HepG2 (cell line): Measurements from ENCODE around the gene PDYN. TPM values are rescaled to one million over a fixed set of nuclear protein-coding genes. Genes with fewer than 3 reads are reported as not detected.

Source experiments
- AGO1 ChIP-seq: fragments of 200-400 bp; formaldehyde crosslinking; IDR thresholded peaks from 2 replicates; pipeline ENCODE4 v1.6.1; 2017; ENCODE audit warnings: mild to moderate bottlenecking, low read depth, low read length, moderate library complexity; ENCODE audit not compliant: poor library complexity, severe bottlenecking
- ARID3A ChIP-seq: IDR thresholded peaks from 2 replicates; pipeline ENCODE4 v1.6.1; 2012; ENCODE audit warnings: low read depth, low read length, improper control_type of control experiment
- CTCF ChIP-seq: sonication (generic); formaldehyde crosslinking; IDR thresholded peaks from 2 replicates; pipeline ENCODE4 v1.5.0; 2020; ENCODE audit warnings: mild to moderate bottlenecking, missing genetic modification reagents, moderate library complexity
- HNRNPLL ChIP-seq: fragments of 200-400 bp; formaldehyde crosslinking; IDR thresholded peaks from 2 replicates; pipeline ENCODE4 v1.6.1; 2017; ENCODE audit warnings: mild to moderate bottlenecking, low read depth, low read length; ENCODE audit not compliant: poor library complexity, severe bottlenecking
- MAZ ChIP-seq, 2 experiments: sonication (generic) in 1 of 2; formaldehyde crosslinking in 1 of 2; IDR thresholded peaks; 2 replicates each; pipeline versions ENCODE4 v1.5.0 to v1.6.1; 2012 to 2020; ENCODE audit warnings: low read depth in 2 of 2, mild to moderate bottlenecking in 2 of 2, borderline replicate concordance in 1 of 2, improper control_type of control experiment in 1 of 2, low read length in 1 of 2, missing genetic modification reagents in 1 of 2, moderate library complexity in 1 of 2
- MLXIP ChIP-seq: sonication (generic); formaldehyde crosslinking; IDR thresholded peaks from 2 replicates; pipeline ENCODE4 v1.9.0; 2021; ENCODE audit warnings: missing genetic modification reagents, borderline replicate concordance
- MTA1 ChIP-seq: sonication (generic); formaldehyde crosslinking; IDR thresholded peaks from 2 replicates; pipeline ENCODE4 v1.4.0; 2020; ENCODE audit warnings: missing genetic modification reagents, mild to moderate bottlenecking, borderline replicate concordance
- MYPOP ChIP-seq: sonication (generic); formaldehyde crosslinking; IDR thresholded peaks from 2 replicates; pipeline ENCODE4 v1.8.1; 2023; ENCODE audit warnings: mild to moderate bottlenecking, moderate library complexity, missing genetic modification reagents
- NCOA1 ChIP-seq: sonication (generic); formaldehyde crosslinking; IDR thresholded peaks from 2 replicates; pipeline ENCODE4 v1.9.0; 2021; ENCODE audit warnings: missing genetic modification reagents
- NCOA5 ChIP-seq: sonication (generic); formaldehyde crosslinking; IDR thresholded peaks from 2 replicates; pipeline ENCODE4 v1.4.0; 2020; ENCODE audit warnings: missing genetic modification reagents
- NKX3-1 ChIP-seq: sonication (generic); formaldehyde crosslinking; IDR thresholded peaks from 2 replicates; pipeline ENCODE4 v1.5.0; 2020; ENCODE audit warnings: missing genetic modification reagents
- NRL ChIP-seq: sonication (generic); formaldehyde crosslinking; IDR thresholded peaks from 2 replicates; pipeline ENCODE4 v1.5.0; 2020; ENCODE audit warnings: missing genetic modification reagents, mild to moderate bottlenecking, moderate library complexity, borderline replicate concordance
- RBM22 ChIP-seq: fragments of 200-400 bp; formaldehyde crosslinking; optimal IDR thresholded peaks from 2 replicates; pipeline ENCODE3; 2017; ENCODE audit warnings: mild to moderate bottlenecking, low read length, moderate library complexity
- ZNF251 ChIP-seq: sonication (generic); formaldehyde crosslinking; IDR thresholded peaks from 2 replicates; pipeline ENCODE4 v1.9.0; 2021; ENCODE audit warnings: mild to moderate bottlenecking, missing genetic modification reagents
- ZNF441 ChIP-seq: sonication (generic); formaldehyde crosslinking; IDR thresholded peaks from 2 replicates; pipeline ENCODE4 v1.7.0; 2021; ENCODE audit warnings: missing genetic modification reagents, borderline replicate concordance
- ZSCAN5A ChIP-seq: sonication (generic); formaldehyde crosslinking; IDR thresholded peaks from 2 replicates; pipeline ENCODE4 v1.8.0; 2022; ENCODE audit warnings: mild to moderate bottlenecking, missing genetic modification reagents, borderline replicate concordance
- polyA plus RNA-seq, 8 experiments: library from polyadenylated mRNA; depleted of rRNA in 3 of 8; stranded (reverse) in 7 of 8; unstranded in 1 of 8; fragments of >200 nt; fragmentation: Illumina TruSeq in 4 of 8; extraction: Trizol in 4 of 8; gene quantifications; 2 replicates each; pipeline versions ENCODE4 v1.2.1 to v1.2.3, GENCODE V29; 2011 to 2016; ENCODE audit warnings: low read depth in 4 of 8, missing spikeins in 1 of 8, mixed read lengths in 1 of 8; ENCODE audit not compliant: insufficient read depth in 1 of 8
- total RNA-seq, 5 experiments: library from RNA; depleted of rRNA; stranded (reverse); fragments of >200 nt; fragmentation: Illumina TruSeq; extraction: Trizol; gene quantifications; 2 replicates each; pipeline ENCODE4 v1.2.3, GENCODE V29; 2016; ENCODE audit warnings: low read depth in 1 of 5

PDYN gene
- total and polyA plus RNA-seq, 2 of the 13 experiments (the other 11 are each of a cell fraction or from before 2014, with no cell fraction given) = not detected

- no peak for TF ChIP-seq NCOA1
- 0 out of 2 replicates have a peak, but pooled peaks have one; percentile 48 for TF ChIP-seq NKX3-1 (CRISPR knock-in tag)
- TF ChIP-seq MTA1 (CRISPR knock-in tag) = peak; percentile 70; the same call in 1 of the 2 replicates
- peak; percentile 90 for TF ChIP-seq HNRNPLL
- no peak for TF ChIP-seq RBM22
- no peak for TF ChIP-seq ZNF251 (CRISPR knock-in tag)
- peak; percentile 39; the same call in 1 of the 2 replicates for TF ChIP-seq ZSCAN5A (CRISPR knock-in tag)
- TF ChIP-seq NRL (CRISPR knock-in tag) = peak; percentile 81
- TF ChIP-seq MAZ (IDR thresholded peaks at IDR 0.05; ENCODE audit: borderline replicate concordance, low read depth, low read length) = no peak
- TF ChIP-seq MAZ (CRISPR knock-in tag; IDR thresholded peaks at IDR 0.05; ENCODE audit: low read depth) = 0 out of 2 replicates have a peak, but pooled peaks have one; percentile 35
- no peak for TF ChIP-seq MLXIP (CRISPR knock-in tag)
- peak; percentile 72 for TF ChIP-seq AGO1
- no peak for TF ChIP-seq ARID3A
- TF ChIP-seq NCOA5 (CRISPR knock-in tag) = no peak
- no peak; the same call in 1 of the 2 replicates for TF ChIP-seq MYPOP (CRISPR knock-in tag)
- no peak for TF ChIP-seq CTCF (CRISPR knock-in tag)
- TF ChIP-seq ZNF441 (CRISPR knock-in tag) = no peak
Observed at GRCh38 chr20:1946762-1947534, 46.9 kb downstream of the PDYN start (continued).
